ENCODE results near the gene TSPAN9.

Gene TSPAN9

GRCh38 chr12:3275171-3276041 lies 198.2 kb downstream of the TSPAN9 start:
- peak; percentile 56 for DNase-seq (ENCODE audit: low read depth)

GRCh38 chr12:3276226-3276625 lies 199.0 kb downstream of the TSPAN9 start:
- no peak for DNase-seq (ENCODE audit: low read depth)

GRCh38 chr12:3277306-3277943 lies 200.2 kb downstream of the TSPAN9 start:
- DNase-seq (ENCODE audit: low read depth) = no peak

- DNase-seq (ENCODE audit: low read depth) = no peak
These were observed 201.7 kb downstream of the TSPAN9 start for GRCh38 chr12:3278681-3279414.

- DNase-seq (ENCODE audit: low read depth) = no peak
These were observed 202.2 kb downstream of the TSPAN9 start for GRCh38 chr12:3279415-3279780.

- DNase-seq (ENCODE audit: low read depth) = no peak
These were observed 202.7 kb downstream of the TSPAN9 start for GRCh38 chr12:3279832-3280231.

GRCh38 chr12:3280967-3281366 lies 203.8 kb downstream of the TSPAN9 start:
- DNase-seq (ENCODE audit: low read depth) = no peak

GRCh38 chr12:3281588-3282383 lies 204.6 kb downstream of the TSPAN9 start:
- no peak for DNase-seq (ENCODE audit: low read depth)

GRCh38 chr12:3282384-3282670 lies 205.1 kb downstream of the TSPAN9 start:
- DNase-seq (ENCODE audit: low read depth) = no peak

- no peak for DNase-seq (ENCODE audit: low read depth)
These were observed 206.0 kb downstream of the TSPAN9 start for GRCh38 chr12:3283137-3283680.

- no peak for DNase-seq (ENCODE audit: low read depth)
These were observed 207.2 kb downstream of the TSPAN9 start for GRCh38 chr12:3284405-3284804.

GRCh38 chr12:3285570-3285969 lies 208.4 kb downstream of the TSPAN9 start:
- DNase-seq (ENCODE audit: low read depth) = no peak

- DNase-seq (ENCODE audit: low read depth) = no peak
These were observed 211.5 kb downstream of the TSPAN9 start for GRCh38 chr12:3288690-3289089.

- DNase-seq (ENCODE audit: low read depth) = no peak
These were observed 212.5 kb downstream of the TSPAN9 start for GRCh38 chr12:3289702-3290101.

- DNase-seq (ENCODE audit: low read depth) = no peak
These were observed 214.8 kb downstream of the TSPAN9 start for GRCh38 chr12:3291939-3292338.

GRCh38 chr12:3292677-3293412 lies 215.7 kb downstream of the TSPAN9 start:
- DNase-seq (ENCODE audit: low read depth) = no peak

- DNase-seq (ENCODE audit: low read depth) = no peak
These were observed 216.4 kb downstream of the TSPAN9 start for GRCh38 chr12:3293446-3294161.

GRCh38 chr12:3294481-3294911 lies 217.3 kb downstream of the TSPAN9 start:
- DNase-seq (ENCODE audit: low read depth) = no peak

GRCh38 chr12:3295225-3295624 lies 218.0 kb downstream of the TSPAN9 start:
- DNase-seq (ENCODE audit: low read depth) = no peak

GRCh38 chr12:3295646-3296408 lies 218.6 kb downstream of the TSPAN9 start:
- DNase-seq (ENCODE audit: low read depth) = no peak
